ENCODE data around the gene SUN2.
A peak's percentile ranks its signal among the peaks of the same experiment; 100 is the strongest.

Gene SUN2

GRCh38 chr22:38735126-38735464 is 20.7 kb downstream of the SUN2 start:
- no peak for DNase-seq (ENCODE audit: low spot score)

DNA sequence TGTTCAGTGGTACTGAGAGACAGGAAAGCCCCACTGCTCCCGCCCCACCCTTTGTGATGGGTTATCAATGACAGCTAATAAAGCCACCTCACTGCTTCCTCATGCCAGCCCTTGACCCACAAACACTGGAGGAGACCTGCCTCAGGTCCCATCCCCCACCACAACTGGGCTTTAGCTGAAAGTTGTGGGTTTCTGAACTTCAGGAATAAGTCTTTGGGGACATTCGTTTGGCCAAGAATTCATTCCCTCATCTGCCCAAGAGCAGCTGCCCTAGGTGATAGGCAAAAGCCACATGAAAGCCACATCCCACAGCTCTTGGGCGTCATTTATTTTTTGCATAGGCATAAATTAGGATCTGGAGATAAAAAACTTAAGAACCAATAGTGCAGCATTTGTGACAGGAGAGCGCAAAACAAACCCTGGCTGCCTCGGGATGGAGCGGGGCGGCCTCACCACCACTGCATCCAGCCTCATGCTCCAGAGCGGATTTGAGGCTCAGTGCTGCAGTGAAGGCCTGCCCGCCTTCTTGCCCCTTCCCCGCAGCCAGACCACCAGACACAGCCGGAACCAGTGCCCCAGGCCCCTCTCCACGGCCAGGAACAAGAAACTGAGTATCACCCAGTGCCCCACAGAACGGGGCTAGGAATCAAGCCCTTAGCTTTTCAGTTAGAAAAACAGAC is 21.2 kb downstream of the SUN2 start:
- no peak for DNase-seq (ENCODE audit: low spot score)

GRCh38 chr22:38733724-38734381 is 21.9 kb downstream of the SUN2 start:
- DNase-seq (ENCODE audit: low spot score), result peak; percentile 96

GRCh38 chr22:38733329-38733723 is 22.5 kb downstream of the SUN2 start:
- peak; percentile 68 for DNase-seq (ENCODE audit: low spot score)

- peak; percentile 50 for DNase-seq (ENCODE audit: low spot score)
Measured at GRCh38 chr22:38732251-38732815, 23.5 kb downstream of the SUN2 start.

- no peak for DNase-seq (ENCODE audit: low spot score)
Measured at GRCh38 chr22:38731703-38732161, 24.1 kb downstream of the SUN2 start.

- DNase-seq (ENCODE audit: low spot score), result no peak
Measured at GRCh38 chr22:38730411-38730871, 25.4 kb downstream of the SUN2 start.

- DNase-seq (ENCODE audit: low spot score), result no peak
Measured at GRCh38 chr22:38729946-38730345, 25.9 kb downstream of the SUN2 start.

DNA sequence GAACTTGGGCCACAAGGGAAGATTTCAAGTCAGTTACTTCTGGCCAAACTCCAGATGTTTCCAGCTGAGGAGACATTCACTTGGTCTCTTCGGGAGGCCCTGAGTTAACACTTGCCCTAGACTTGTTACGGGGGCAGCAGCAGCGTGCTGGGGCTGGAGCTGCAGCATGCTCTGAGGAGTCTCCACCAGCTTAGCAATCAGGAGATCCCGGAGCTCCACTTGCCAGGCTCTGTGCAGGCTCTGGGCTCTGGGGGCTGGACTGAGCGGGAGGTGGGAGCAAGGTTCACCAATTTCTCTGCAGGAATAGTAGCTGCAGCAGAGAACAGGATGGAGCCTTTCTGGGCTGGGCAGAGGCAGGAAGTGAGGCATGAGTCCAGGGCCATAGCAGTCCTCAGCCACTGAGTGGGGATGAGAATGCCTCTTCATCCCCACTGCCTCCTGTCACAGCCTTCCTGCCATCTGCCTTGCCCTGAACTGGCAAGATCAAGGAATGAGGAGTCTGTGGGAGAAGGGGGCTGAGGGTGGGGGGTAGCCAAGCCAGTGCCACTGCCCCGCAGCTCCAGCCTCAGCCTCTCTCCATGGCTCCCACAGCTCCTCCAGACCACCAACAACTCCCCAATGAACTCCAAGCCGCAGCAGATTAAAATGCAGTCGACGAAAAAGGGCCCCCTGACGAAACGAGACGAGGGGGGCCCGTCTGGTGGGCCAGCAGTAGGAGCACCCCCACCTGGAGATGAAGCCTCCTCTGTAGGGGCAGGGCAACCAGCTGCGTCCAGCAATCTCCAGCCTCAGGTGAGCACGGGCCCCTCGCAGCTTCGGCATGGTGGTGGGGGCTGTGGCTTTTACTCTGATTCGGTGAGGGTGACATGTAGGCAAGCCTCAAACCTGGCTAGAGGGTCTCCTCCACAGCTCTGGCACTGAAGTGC is 26.7 kb downstream of the SUN2 start:
- no peak for DNase-seq (ENCODE audit: low spot score)

DNA sequence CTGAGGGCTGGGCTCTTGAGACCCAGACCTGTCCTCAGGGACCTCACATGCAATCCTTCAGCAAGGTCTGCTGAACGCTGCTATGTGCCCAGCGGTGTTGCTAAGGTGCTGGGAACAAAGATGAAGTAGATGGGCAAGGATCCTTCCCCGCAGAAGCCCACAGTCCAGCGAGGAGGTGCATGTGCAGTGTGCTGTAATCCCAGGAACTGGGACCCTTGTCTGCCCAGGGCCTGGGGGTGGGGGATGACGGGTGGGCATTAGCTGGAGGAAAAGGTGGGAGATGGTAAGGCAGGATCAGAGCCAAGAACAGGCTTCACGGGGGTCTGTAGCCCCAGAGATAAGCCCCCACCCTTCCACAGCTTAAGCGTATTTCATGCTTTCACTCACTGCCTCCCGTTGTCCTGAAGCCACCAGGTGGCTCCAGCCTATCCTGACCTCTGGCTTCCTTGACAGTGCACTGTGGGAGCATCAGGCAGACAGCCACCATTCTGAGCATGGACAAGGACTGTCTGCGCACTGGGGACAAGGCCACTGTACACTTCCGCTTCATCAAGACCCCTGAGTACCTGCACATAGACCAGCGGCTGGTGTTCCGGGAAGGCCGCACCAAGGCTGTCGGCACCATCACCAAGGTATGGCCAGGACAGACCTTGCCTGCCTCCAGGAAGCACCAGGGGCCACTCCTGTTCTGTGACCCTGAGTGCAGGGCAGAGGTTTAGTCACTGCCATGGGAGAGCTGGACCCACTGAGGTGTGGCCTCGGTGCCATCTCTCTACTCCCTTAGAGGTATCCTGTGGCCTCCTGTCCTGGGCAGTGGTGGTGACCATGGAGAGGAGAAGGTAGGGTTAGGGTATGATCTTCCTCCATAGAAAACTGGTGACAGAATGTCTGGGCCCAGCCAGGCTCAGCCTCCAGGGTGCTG is 28.0 kb downstream of the SUN2 start:
- no peak for DNase-seq (ENCODE audit: low spot score)

GRCh38 chr22:38727123-38727522 is 28.7 kb downstream of the SUN2 start:
- DNase-seq (ENCODE audit: low spot score), result no peak

- no peak for DNase-seq (ENCODE audit: low spot score)
Measured at GRCh38 chr22:38725900-38726655, 29.7 kb downstream of the SUN2 start.

DNA sequence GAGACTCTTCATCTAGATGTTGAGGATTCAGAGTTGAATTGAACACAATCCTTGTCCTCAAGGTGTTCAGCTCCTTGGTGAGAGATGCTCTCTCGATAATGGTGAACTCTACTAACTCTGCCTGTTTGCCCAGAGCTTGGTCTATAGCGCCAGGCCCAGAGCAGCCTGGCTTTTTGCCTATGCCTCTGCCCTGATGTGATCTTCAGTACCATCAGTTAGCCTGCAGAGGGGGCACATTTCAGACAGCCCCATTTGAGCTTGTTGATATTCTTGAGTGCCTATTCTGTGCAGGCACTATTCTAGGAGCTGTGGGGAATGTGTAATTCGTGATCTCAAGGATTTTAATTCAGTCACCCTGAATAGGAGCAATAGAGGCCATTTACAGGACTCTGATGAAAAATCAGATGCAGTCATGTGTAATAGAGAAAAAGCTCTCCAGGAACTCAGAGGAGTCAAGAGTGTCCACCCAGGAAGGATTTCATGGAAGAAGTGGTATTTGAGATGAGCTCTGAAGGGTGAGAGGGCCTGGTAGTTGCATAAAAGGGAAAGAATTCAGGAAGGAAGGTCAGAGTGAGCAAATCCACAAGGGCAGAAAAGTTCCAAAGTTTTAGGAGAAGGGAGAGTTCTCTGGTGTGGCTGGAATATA is 30.7 kb downstream of the SUN2 start:
- DNase-seq (ENCODE audit: low spot score), result peak; percentile 85

DNA sequence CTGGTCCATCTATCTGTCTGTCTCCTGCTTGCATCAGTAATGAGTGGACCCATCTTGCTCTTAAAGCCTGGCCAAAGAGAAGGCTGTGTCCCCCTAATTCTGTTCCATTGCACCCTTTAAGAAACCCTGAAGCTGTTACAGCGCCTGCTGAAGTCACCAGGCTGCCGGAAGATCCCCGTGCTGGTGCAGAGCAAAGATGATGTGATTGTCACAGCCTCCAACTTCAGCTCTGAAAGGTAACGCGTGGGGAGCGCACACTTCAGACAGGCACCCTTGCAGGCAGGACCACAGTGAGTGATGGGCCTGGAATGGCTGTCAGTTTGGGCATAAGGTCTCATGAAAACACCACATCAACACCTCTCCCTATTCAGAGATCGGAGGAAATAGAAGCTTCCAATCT is 31.6 kb downstream of the SUN2 start:
- no peak for DNase-seq (ENCODE audit: low spot score)

DNA sequence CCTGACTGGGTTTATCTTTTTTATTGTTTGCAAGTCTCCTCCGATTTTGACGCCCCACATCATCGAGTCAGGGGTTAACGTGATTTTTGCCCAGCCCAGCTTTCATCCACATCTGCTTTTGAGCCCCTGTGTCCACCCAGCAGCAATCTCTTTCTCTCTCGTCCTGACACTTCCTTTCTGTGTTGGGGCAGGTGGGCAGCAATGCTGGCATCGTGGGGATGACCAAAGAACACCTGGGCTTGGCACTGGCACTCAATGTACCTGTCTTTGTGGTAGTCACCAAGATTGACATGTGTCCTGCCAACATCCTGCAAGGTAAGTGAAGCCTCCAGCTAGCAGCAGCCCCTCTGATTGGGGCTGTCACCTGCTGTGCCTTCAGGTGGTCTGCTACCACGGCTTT is 34.2 kb downstream of the SUN2 start:
- no peak for DNase-seq (ENCODE audit: low spot score)

DNA sequence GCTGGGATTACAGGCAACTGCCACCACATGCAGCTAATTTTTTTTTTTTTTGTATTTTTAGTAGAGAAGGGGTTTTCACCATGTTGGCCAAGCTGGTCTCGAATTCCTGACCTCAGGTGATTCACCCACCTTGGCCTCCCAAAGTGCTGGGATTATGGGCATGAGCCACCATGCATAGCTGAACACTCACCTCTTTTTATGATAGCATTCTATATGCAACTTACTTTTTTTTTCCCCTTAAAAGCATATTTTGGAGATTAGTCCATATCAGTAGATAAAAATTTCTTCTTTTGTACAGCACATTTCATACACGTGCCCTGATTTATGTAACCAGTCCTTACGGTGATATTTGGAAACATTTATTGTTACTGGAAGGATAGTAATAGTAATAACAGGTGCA is 35.4 kb downstream of the SUN2 start:
- DNase-seq (ENCODE audit: low spot score), result no peak

- DNase-seq (ENCODE audit: low spot score), result no peak
Measured at GRCh38 chr22:38719196-38719595, 36.6 kb downstream of the SUN2 start.

GRCh38 chr22:38718414-38718813 is 37.4 kb downstream of the SUN2 start:
- no peak for DNase-seq (ENCODE audit: low spot score)

DNA sequence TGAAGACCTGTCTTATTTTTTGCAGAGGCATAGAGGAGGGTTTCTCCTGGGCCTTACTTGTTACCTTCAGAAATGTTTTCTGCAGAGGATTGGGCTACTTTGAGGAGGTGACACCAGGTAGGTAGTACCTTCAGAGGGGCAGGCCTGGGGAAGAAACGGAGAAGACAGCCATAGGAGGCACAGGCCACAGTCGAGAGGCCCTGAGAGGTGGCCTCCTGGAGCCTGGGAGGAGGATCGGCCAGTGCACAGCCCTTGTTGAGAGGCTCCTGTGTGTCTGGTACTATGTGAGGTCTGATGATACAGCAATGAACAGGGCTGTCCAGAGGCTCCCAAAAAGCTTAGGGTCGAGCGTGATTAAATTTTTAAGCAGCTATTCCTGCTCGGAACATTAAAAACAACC is 38.6 kb downstream of the SUN2 start:
- DNase-seq (ENCODE audit: low spot score), result no peak

- no peak for DNase-seq (ENCODE audit: low spot score)
Measured at GRCh38 chr22:38716826-38717225, 39.0 kb downstream of the SUN2 start.
